ENCODE measurements around the gene PACSIN2.
"Not testable (repeated sequence)": the region's sequence is repeated elsewhere in the genome, so short reads cannot be mapped to it uniquely, and the experiment has no call there.

The PACSIN2 gene

GRCh38 chr22:42928969-42929837, 85.7 kb downstream of the PACSIN2 start:
- no peak for DNase-seq (ENCODE audit: low read depth in 2 of 2)

GRCh38 chr22:42927966-42928365, 87.0 kb downstream of the PACSIN2 start:
- DNase-seq (ENCODE audit: low read depth in 2 of 2) = no peak

GRCh38 chr22:42926768-42927167, 88.2 kb downstream of the PACSIN2 start:
- no peak for DNase-seq (ENCODE audit: low read depth in 2 of 2)

- no peak for DNase-seq (ENCODE audit: low read depth in 2 of 2)
Observed at GRCh38 chr22:42926104-42926503, 88.8 kb downstream of the PACSIN2 start.

- DNase-seq (ENCODE audit: low read depth in 2 of 2) = no peak
Observed at GRCh38 chr22:42925598-42925997, 89.4 kb downstream of the PACSIN2 start.

- DNase-seq (ENCODE audit: low read depth in 2 of 2) = not testable (repeated sequence)
Observed at GRCh38 chr22:42925031-42925430, 89.9 kb downstream of the PACSIN2 start.

GRCh38 chr22:42924436-42924835, 90.5 kb downstream of the PACSIN2 start:
- no peak for DNase-seq (ENCODE audit: low read depth in 2 of 2)

- no peak for DNase-seq (ENCODE audit: low read depth in 2 of 2)
Observed at GRCh38 chr22:42922374-42923191, 92.4 kb downstream of the PACSIN2 start.

- DNase-seq (ENCODE audit: low read depth in 2 of 2) = no peak
Observed at GRCh38 chr22:42920101-42920820, 94.7 kb downstream of the PACSIN2 start.

- DNase-seq (ENCODE audit: low read depth in 2 of 2) = no peak
Observed at GRCh38 chr22:42919199-42919598, 95.8 kb downstream of the PACSIN2 start.

GRCh38 chr22:42918500-42918899, 96.4 kb downstream of the PACSIN2 start:
- no peak for DNase-seq (ENCODE audit: low read depth in 2 of 2)

GRCh38 chr22:42917358-42917757, 97.6 kb downstream of the PACSIN2 start:
- DNase-seq (ENCODE audit: low read depth in 2 of 2) = not testable (repeated sequence)

GRCh38 chr22:42915980-42916765, 98.8 kb downstream of the PACSIN2 start:
- no peak for DNase-seq (ENCODE audit: low read depth in 2 of 2)

GRCh38 chr22:42914511-42915076, 100.4 kb downstream of the PACSIN2 start:
- no peak for DNase-seq (ENCODE audit: low read depth in 2 of 2)

- DNase-seq (ENCODE audit: low read depth in 2 of 2) = no peak
Observed at GRCh38 chr22:42913874-42914510, 101.0 kb downstream of the PACSIN2 start.

- DNase-seq (ENCODE audit: low read depth in 2 of 2) = no peak
Observed at GRCh38 chr22:42912059-42912458, 102.9 kb downstream of the PACSIN2 start.

- no peak for DNase-seq (ENCODE audit: low read depth in 2 of 2)
Observed at GRCh38 chr22:42910221-42910942, 104.6 kb downstream of the PACSIN2 start.

- DNase-seq (ENCODE audit: low read depth in 2 of 2) = no peak
Observed at GRCh38 chr22:42909363-42910058, 105.4 kb downstream of the PACSIN2 start.

GRCh38 chr22:42908374-42908746, 106.6 kb downstream of the PACSIN2 start:
- no peak for DNase-seq (ENCODE audit: low read depth in 2 of 2)
